HG03095 (cell line): ENCODE data around the gene MPST.

Source experiments
- ATAC-seq: cut with Tn5 transposase; IDR thresholded peaks from one replicate; pipeline ENCODE4 v1.9.1; 2021; ENCODE audit warnings: moderate library complexity; ENCODE audit not compliant: unreplicated experiment

MPST gene

DNA sequence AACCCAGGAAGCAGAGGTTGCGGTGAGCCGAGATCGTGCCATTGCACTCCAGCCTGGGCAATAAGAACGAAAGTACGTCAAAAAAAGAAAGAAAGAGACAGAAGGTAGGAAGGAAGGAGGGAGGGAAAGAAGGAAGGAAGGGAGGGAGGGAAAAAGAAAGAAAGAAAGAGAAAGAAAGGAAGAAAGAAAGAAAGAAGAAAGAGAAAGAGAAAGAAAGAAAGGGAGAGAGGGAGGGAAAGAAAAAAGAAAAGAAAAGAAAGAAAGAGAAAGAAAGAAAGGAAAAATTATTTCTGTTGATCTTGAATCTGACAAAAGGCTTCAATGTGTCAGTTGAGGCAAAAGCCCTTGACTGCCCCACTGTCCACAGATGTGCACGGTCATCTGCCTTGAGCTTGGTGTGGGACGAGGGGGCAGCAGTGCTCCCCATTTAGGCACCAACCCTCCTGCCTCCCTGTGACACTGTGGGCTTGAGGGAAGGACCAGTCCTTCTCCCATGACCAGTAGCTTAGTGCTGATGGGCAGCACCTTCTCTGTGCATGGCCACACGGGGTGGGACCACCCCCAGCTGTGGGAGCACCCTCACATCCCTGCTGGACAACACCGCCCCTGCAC, 56.4 kb downstream of the MPST start:
- no peak for ATAC-seq

DNA sequence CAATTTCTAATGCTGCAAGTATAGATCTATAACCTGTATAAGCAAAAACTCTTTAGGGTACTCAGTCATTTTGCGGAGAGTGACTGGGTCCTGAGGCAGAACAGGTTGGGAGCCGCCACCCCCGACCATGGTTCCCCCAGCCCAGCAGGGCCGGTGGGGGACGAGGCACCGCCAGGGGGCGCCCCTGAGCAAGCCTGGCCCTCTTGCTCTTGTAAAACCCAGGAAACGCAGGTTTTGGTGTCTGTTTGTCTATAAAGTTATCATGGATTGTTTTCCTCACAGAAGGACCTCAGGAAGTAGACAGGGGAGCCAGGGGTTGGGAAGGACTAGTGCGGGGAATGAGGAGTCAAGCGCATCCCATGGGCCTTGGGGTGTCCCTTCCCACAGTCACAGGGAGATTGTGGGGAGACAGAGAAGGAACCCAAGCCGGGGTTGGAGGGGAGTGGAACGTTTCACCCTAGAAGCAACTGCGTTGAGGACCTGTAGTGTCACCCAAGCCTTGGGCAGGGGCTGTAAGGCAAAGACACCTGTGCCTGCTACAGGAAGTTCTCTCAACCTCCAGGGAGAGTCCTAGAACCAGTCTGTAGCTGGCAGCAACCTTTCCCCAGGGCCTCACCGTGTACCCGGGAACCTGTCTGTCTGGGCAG, 58.4 kb downstream of the MPST start:
- no peak for ATAC-seq

DNA sequence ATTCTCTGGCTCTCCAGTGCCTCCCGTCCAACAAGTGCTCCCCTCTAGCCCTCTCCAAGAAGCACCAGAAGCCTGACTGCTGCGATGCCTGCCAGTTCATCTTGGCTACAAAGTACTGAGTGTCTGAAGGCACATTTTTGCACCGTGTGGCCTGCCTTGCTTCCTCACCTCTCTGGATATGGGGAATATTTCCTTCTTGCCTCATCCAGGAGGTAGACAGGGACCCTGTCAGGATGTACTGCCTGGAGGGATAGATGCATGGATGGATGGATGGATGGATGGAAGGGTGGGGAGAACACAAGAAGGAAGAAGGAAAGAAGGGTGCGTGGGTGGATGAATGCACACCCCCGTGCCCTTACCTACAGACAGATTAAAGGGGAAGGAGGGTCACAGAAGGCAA, 59.6 kb downstream of the MPST start:
- no peak for ATAC-seq
